Mesendoderm (in vitro differentiated cells): Measurements from ENCODE around the gene VSTM2B.

Experiments
- DNase-seq: peaks from one replicate; pipeline ENCODE4 v3.0.0; 2013
- H2AK5ac ChIP-seq: 2 replicates; pipeline ENCODE4 v1.6.1; 2013; ENCODE audit warnings: low read length, inconsistent platforms
- H2BK120ac ChIP-seq: 2 replicates; pipeline ENCODE4 v1.6.1; 2013; ENCODE audit warnings: low read depth, mild to moderate bottlenecking, low read length, moderate library complexity, mixed read lengths
- H2BK15ac ChIP-seq: replicated peaks from 2 replicates; pipeline ENCODE4 v1.6.1; 2013; ENCODE audit warnings: low read depth, mild to moderate bottlenecking, moderate library complexity
- H2BK5ac ChIP-seq: 2 replicates; pipeline ENCODE4 v1.6.1; 2013; ENCODE audit warnings: low read length, inconsistent platforms
- H3K18ac ChIP-seq: 2 replicates; pipeline ENCODE4 v1.6.1; 2013; ENCODE audit warnings: mild to moderate bottlenecking, low read length, mixed read lengths
- H3K23ac ChIP-seq: one replicate; pipeline ENCODE4 v1.6.1; 2013; ENCODE audit warnings: low read length
- H3K27ac ChIP-seq: 2 replicates; pipeline ENCODE4 v1.5.1; 2013; ENCODE audit warnings: low read depth, mild to moderate bottlenecking, inconsistent platforms, low read length, moderate library complexity
- H3K27me3 ChIP-seq: 2 replicates; pipeline ENCODE4 v1.6.1; 2013; ENCODE audit warnings: low read length, control low read depth, mild to moderate bottlenecking, inconsistent platforms; ENCODE audit not compliant: insufficient read depth, poor library complexity
- H3K36me3 ChIP-seq: 2 replicates; pipeline ENCODE4 v1.6.1; 2013; ENCODE audit warnings: low read length, inconsistent platforms; ENCODE audit not compliant: control insufficient read depth, insufficient read depth
- H3K4ac ChIP-seq: one replicate; pipeline ENCODE4 v1.6.1; 2013; ENCODE audit warnings: low read depth, mild to moderate bottlenecking, low read length, moderate library complexity
- H3K4me1 ChIP-seq: 2 replicates; pipeline ENCODE4 v1.6.1; 2013; ENCODE audit warnings: low read depth, low read length, inconsistent platforms; ENCODE audit not compliant: control insufficient read depth
- H3K4me2 ChIP-seq: 2 replicates; pipeline ENCODE4 v1.6.1; 2013; ENCODE audit warnings: low read length
- H3K4me3 ChIP-seq: 2 replicates; pipeline ENCODE4 v1.5.1; 2013; ENCODE audit warnings: mild to moderate bottlenecking, low read length
- H3K56ac ChIP-seq: one replicate; pipeline ENCODE4 v1.6.1; 2013; ENCODE audit warnings: low read length
- H3K79me1 ChIP-seq: 2 replicates; pipeline ENCODE4 v1.6.1; 2013; ENCODE audit warnings: low read length, inconsistent platforms
- H3K79me2 ChIP-seq: 2 replicates; pipeline ENCODE4 v1.6.1; 2013; ENCODE audit warnings: mild to moderate bottlenecking, low read length; ENCODE audit not compliant: control insufficient read depth, insufficient read depth
- H3K9ac ChIP-seq: 2 replicates; pipeline ENCODE4 v1.6.1; 2013; ENCODE audit warnings: low read length, inconsistent platforms
- H4K5ac ChIP-seq: one replicate; pipeline ENCODE4 v1.6.1; 2013; ENCODE audit warnings: low read length
- H4K8ac ChIP-seq: one replicate; pipeline ENCODE4 v1.6.1; 2013; ENCODE audit warnings: low read depth, mild to moderate bottlenecking, control low read depth, low read length, moderate library complexity
- WGBS: extraction: QIAGEN DNeasy Blood & Tissue Kit; methylation state at CpG from one replicate; pipeline ENCODE4 v1.1.7; 2013; ENCODE audit warnings: low lambda C conversion rate, missing lambda C conversion rate; ENCODE audit not compliant: insufficient coverage; ENCODE audit errors: extremely low coverage; 5-methylcytosine and 5-hydroxymethylcytosine counted together

VSTM2B gene

DNA sequence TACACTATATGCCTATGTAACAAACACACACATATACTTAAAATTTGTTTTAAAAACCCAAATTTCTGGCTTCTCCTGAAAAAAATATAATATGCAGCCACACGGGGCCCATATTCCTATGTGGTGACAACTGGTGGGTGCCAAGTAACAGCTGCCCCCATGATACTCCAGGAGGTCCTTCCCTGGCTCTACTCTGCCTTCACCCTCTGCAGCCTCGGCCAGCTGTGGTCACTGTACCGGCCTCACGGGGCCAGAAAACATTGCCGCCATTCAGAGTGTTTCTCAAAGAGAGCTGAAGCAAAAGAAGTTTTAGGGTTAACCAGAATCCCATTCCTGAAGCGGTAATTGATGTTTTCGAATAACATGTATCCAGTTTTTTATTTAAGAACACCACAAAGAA is 47.7 kb downstream of the VSTM2B start:
- H2BK5ac ChIP-seq, result no peak overlapping the region
- peaks cover 6% of the 10 kb centered on the region for H3K4me1 ChIP-seq
- no peak overlapping the region for H3K4me3 ChIP-seq
- H3K18ac ChIP-seq, result no peak overlapping the region
- no peak overlapping the region for H3K56ac ChIP-seq
- H3K4ac ChIP-seq, result no peak overlapping the region
- WGBS, result no CpG with 5 or more reads among the region's 7 CpGs
- no peak overlapping the region for H2AK5ac ChIP-seq
- no peaks in the 10 kb centered on the region for H3K36me3 ChIP-seq
- H3K23ac ChIP-seq, result no peak overlapping the region
- H2BK15ac ChIP-seq, result no peak overlapping the region
- no peak overlapping the region for H3K9ac ChIP-seq
- DNase-seq, result no peak
- H4K8ac ChIP-seq, result no peak overlapping the region
- H2BK120ac ChIP-seq, result no peak overlapping the region
- no peaks in the 10 kb centered on the region for H3K27me3 ChIP-seq
- no peaks in the 10 kb centered on the region for H3K79me2 ChIP-seq
- no peaks in the 10 kb centered on the region for H3K79me1 ChIP-seq
- H3K4me2 ChIP-seq, result no peak overlapping the region
- H3K27ac ChIP-seq, result no peak overlapping the region
- H4K5ac ChIP-seq, result no peak overlapping the region

GRCh38 chr19:29574510-29574909 is 48.7 kb downstream of the VSTM2B start:
- no peak overlapping the region for H2BK15ac ChIP-seq
- H3K79me2 ChIP-seq, result no peaks in the 10 kb centered on the region
- H3K4me1 ChIP-seq, result peaks cover 6% of the 10 kb centered on the region
- H3K27ac ChIP-seq, result no peak overlapping the region
- no peak overlapping the region for H2BK5ac ChIP-seq
- no peak overlapping the region for H3K23ac ChIP-seq
- no peaks in the 10 kb centered on the region for H3K79me1 ChIP-seq
- H3K9ac ChIP-seq, result no peak overlapping the region
- no peak overlapping the region for H3K4me3 ChIP-seq
- H3K18ac ChIP-seq, result no peak overlapping the region
- no CpG with 5 or more reads among the region's 3 CpGs for WGBS
- H3K36me3 ChIP-seq, result no peaks in the 10 kb centered on the region
- no peaks in the 10 kb centered on the region for H3K27me3 ChIP-seq
- no peak overlapping the region for H4K8ac ChIP-seq
- H4K5ac ChIP-seq, result no peak overlapping the region
- DNase-seq, result no peak
- no peak overlapping the region for H3K56ac ChIP-seq
- H3K4me2 ChIP-seq, result no peak overlapping the region
- H2AK5ac ChIP-seq, result no peak overlapping the region
- no peak overlapping the region for H2BK120ac ChIP-seq
- no peak overlapping the region for H3K4ac ChIP-seq

GRCh38 chr19:29576046-29576606 is 50.3 kb downstream of the VSTM2B start:
- no peak overlapping the region for H2BK5ac ChIP-seq
- H3K27me3 ChIP-seq, result no peaks in the 10 kb centered on the region
- no peaks in the 10 kb centered on the region for H3K36me3 ChIP-seq
- DNase-seq, result no peak
- H3K4ac ChIP-seq, result no peak overlapping the region
- H3K27ac ChIP-seq, result no peak overlapping the region
- whole genome bisulfite sequencing, result no CpG with 5 or more reads among the region's 14 CpGs
- no peak overlapping the region for H3K4me3 ChIP-seq
- H3K79me1 ChIP-seq, result no peaks in the 10 kb centered on the region
- no peak overlapping the region for H3K4me2 ChIP-seq
- H4K8ac ChIP-seq, result no peak overlapping the region
- H2BK120ac ChIP-seq, result no peak overlapping the region
- no peak overlapping the region for H2BK15ac ChIP-seq
- H3K56ac ChIP-seq, result no peak overlapping the region
- no peak overlapping the region for H4K5ac ChIP-seq
- H3K23ac ChIP-seq, result no peak overlapping the region
- no peak overlapping the region for H3K9ac ChIP-seq
- no peak overlapping the region for H2AK5ac ChIP-seq
- H3K4me1 ChIP-seq, result peaks cover 6% of the 10 kb centered on the region
- H3K79me2 ChIP-seq, result no peaks in the 10 kb centered on the region
- no peak overlapping the region for H3K18ac ChIP-seq

- no peak overlapping the region for H2BK15ac ChIP-seq
- H3K18ac ChIP-seq, result no peak overlapping the region
- no peak overlapping the region for H3K27ac ChIP-seq
- H3K4me2 ChIP-seq, result no peak overlapping the region
- no CpG with 5 or more reads among the region's 15 CpGs for WGBS
- no peak overlapping the region for H3K4ac ChIP-seq
- H3K56ac ChIP-seq, result no peak overlapping the region
- H3K36me3 ChIP-seq, result no peaks in the 10 kb centered on the region
- H2BK120ac ChIP-seq, result no peak overlapping the region
- DNase-seq, result no peak
- H2BK5ac ChIP-seq, result no peak overlapping the region
- H3K4me3 ChIP-seq, result no peak overlapping the region
- H4K8ac ChIP-seq, result no peak overlapping the region
- no peak overlapping the region for H3K9ac ChIP-seq
- no peaks in the 10 kb centered on the region for H3K79me2 ChIP-seq
- H4K5ac ChIP-seq, result no peak overlapping the region
- H3K4me1 ChIP-seq, result peaks cover 6% of the 10 kb centered on the region
- H3K79me1 ChIP-seq, result no peaks in the 10 kb centered on the region
- H2AK5ac ChIP-seq, result no peak overlapping the region
- no peaks in the 10 kb centered on the region for H3K27me3 ChIP-seq
- H3K23ac ChIP-seq, result no peak overlapping the region
These were observed 51.2 kb downstream of the VSTM2B start for GRCh38 chr19:29576761-29577648.

- DNase-seq, result no peak
- H3K9ac ChIP-seq, result no peak overlapping the region
- no peak overlapping the region for H4K8ac ChIP-seq
- H3K4me2 ChIP-seq, result no peak overlapping the region
- no CpG with 5 or more reads among the region's 3 CpGs for WGBS
- H3K4me1 ChIP-seq, result peaks cover 6% of the 10 kb centered on the region
- H2AK5ac ChIP-seq, result no peak overlapping the region
- no peak overlapping the region for H2BK5ac ChIP-seq
- H2BK120ac ChIP-seq, result no peak overlapping the region
- no peak overlapping the region for H3K56ac ChIP-seq
- H3K79me1 ChIP-seq, result no peaks in the 10 kb centered on the region
- no peaks in the 10 kb centered on the region for H3K36me3 ChIP-seq
- H2BK15ac ChIP-seq, result no peak overlapping the region
- no peak overlapping the region for H3K27ac ChIP-seq
- H3K79me2 ChIP-seq, result no peaks in the 10 kb centered on the region
- no peaks in the 10 kb centered on the region for H3K27me3 ChIP-seq
- no peak overlapping the region for H3K23ac ChIP-seq
- no peak overlapping the region for H4K5ac ChIP-seq
- H3K18ac ChIP-seq, result no peak overlapping the region
- H3K4ac ChIP-seq, result no peak overlapping the region
- H3K4me3 ChIP-seq, result no peak overlapping the region
These were observed 51.8 kb downstream of the VSTM2B start for GRCh38 chr19:29577649-29577963.
